ENCODE data around the gene KAT6B. TPM values are rescaled to one million over a fixed set of nuclear protein-coding genes. Genes with fewer than 3 reads are reported as not detected.

KAT6B gene
- total and polyA plus RNA-seq, 2 of the 8 experiments (the other 6 are each of a cell fraction or from before 2014, with no cell fraction given), result 7.3 to 30.8 TPM

DNA sequence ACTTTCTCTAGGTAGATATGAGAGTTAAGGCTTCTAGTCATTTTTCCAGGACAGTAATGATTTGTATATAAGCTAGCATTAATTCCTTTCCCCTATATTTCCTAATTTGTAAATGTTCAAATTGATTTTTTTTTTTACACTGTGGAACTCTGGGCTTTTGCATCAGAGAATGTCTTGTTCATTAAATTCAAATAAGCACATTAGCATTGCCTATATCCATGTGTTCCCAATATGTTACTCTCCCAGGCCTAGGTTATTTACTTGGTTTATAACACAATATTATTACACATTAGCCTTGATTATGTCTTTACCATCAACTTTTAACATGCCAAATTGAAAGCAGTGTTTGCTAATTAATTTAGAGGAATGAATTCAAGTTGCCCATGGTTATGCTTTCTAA, 201.6 kb downstream of the KAT6B start (continued):
- no peak for TF ChIP-seq TBP (IDR thresholded peaks at IDR 0.05; ENCODE audit: low read depth, low read length)
- no peak for TF ChIP-seq YY1 (IDR thresholded peaks at IDR 0.05; ENCODE audit: low read depth, low read length)

Data from H1 (cell line).